ENCODE data around the gene ISG20.

GRCh38 chr15:88603885-88604284 lies 34.9 kb upstream of the ISG20 start:
- TF ChIP-seq POLR2A (IDR thresholded peaks at IDR 0.05): no peak
- TF ChIP-seq CTCF (IDR thresholded peaks at IDR 0.05): no peak
- no peak for TF ChIP-seq POLR2AphosphoS5 (IDR thresholded peaks at IDR 0.05)
- no peak for TF ChIP-seq EP300 (IDR thresholded peaks at IDR 0.05)
